ENCODE measurements around the gene POMT1.

The POMT1 gene

DNA sequence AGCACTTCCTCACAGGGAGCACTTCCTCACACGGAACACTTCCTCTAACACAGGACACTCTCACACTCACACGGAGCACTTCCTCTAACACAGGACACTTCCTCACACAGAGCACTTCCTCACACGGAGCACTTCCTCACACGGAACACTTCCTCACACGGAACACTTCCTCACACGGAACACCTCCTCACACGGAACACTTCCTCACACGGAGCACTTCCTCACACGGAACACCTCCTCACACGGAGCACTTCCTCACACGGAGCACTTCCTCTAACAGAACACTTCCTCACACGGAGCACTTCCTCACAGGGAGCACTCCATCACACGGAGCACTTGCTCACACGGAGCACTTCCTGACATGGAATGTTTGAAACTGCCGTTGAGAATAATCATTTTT lies 13.4 kb downstream of the POMT1 start:
- Histone ChIP-seq H3K27me3 (ENCODE audit: control insufficient read depth, insufficient read depth, low read length) (no peaks in the 10 kb centered on the region), H3K4me1 (no peaks in the 10 kb centered on the region), H3K4me3 (ENCODE audit: low read depth, low read length) (no peak overlapping the region), H3K4me2 (ENCODE audit: low read length) (no peak overlapping the region), H2AFZ (no peak overlapping the region), H3K79me2 (no peaks in the 10 kb centered on the region), H3K9me3 (ENCODE audit: control insufficient read depth, low read length) (no peaks in the 10 kb centered on the region), H3K36me3 (ENCODE audit: control insufficient read depth, insufficient read depth, low read length) (no peaks in the 10 kb centered on the region), H3K27ac (no peak overlapping the region), H3K9ac (no peak overlapping the region)
- TF ChIP-seq, protein P1, sequence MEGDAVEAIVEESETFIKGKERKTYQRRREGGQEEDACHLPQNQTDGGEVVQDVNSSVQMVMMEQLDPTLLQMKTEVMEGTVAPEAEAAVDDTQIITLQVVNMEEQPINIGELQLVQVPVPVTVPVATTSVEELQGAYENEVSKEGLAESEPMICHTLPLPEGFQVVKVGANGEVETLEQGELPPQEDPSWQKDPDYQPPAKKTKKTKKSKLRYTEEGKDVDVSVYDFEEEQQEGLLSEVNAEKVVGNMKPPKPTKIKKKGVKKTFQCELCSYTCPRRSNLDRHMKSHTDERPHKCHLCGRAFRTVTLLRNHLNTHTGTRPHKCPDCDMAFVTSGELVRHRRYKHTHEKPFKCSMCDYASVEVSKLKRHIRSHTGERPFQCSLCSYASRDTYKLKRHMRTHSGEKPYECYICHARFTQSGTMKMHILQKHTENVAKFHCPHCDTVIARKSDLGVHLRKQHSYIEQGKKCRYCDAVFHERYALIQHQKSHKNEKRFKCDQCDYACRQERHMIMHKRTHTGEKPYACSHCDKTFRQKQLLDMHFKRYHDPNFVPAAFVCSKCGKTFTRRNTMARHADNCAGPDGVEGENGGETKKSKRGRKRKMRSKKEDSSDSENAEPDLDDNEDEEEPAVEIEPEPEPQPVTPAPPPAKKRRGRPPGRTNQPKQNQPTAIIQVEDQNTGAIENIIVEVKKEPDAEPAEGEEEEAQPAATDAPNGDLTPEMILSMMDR (IDR thresholded peaks at IDR 0.05) = no peak

DNA sequence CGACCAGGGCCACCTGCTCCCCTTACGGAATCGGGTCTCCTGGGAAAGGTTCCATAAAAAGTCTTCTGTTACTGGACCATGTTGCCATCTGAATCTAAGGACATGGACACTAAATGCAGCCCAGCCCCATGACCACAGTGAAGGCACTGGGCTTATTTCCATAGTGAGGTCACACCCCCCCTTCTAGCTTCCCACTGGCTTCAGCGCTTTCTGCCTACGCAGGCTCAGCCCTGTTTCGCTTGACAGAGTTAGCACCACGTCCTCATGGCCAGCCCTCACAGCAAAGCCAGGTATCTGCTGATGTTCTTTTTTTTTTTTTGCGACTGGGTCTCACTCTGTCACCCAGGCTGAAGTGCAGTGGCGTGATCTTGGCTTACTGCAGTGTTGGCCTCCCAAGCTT lies 14.2 kb downstream of the POMT1 start:
- Histone ChIP-seq H3K9ac (no peak overlapping the region), H3K4me2 (ENCODE audit: low read length) (no peak overlapping the region), H2AFZ (no peak overlapping the region), H3K4me3 (ENCODE audit: low read depth, low read length) (no peak overlapping the region), H3K36me3 (ENCODE audit: control insufficient read depth, insufficient read depth, low read length) (no peaks in the 10 kb centered on the region), H3K9me3 (ENCODE audit: control insufficient read depth, low read length) (no peaks in the 10 kb centered on the region), H3K27me3 (ENCODE audit: control insufficient read depth, insufficient read depth, low read length) (no peaks in the 10 kb centered on the region), H3K79me2 (no peaks in the 10 kb centered on the region), H3K27ac (no peak overlapping the region), H3K4me1 (no peaks in the 10 kb centered on the region)
- TF ChIP-seq, protein P1 (IDR thresholded peaks at IDR 0.05) = no peak

DNA sequence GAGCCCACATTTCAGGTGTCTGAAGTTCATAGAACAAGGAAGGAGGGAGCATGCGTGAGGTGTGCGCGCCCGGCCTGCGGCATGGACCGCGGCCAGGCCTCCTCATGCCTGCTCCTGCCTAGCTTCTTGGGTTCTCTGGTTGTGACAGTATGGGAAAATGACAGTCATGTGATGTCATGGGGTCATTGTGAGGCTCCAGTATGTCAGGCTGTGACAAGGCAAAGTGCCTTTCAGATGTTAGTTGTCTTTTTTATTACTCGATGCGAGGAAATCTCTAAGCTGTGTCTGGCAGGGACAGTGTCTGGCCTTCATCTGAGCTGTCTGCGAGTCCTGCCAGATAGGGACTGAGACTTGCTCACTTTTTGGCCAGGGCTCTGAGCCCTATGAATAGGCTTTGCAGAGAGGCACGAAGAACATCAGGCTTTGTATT lies 15.1 kb downstream of the POMT1 start:
- H3K36me3 ChIP-seq (ENCODE audit: control insufficient read depth, insufficient read depth, low read length) = no peaks in the 10 kb centered on the region
- H3K4me1 ChIP-seq = no peaks in the 10 kb centered on the region

DNA sequence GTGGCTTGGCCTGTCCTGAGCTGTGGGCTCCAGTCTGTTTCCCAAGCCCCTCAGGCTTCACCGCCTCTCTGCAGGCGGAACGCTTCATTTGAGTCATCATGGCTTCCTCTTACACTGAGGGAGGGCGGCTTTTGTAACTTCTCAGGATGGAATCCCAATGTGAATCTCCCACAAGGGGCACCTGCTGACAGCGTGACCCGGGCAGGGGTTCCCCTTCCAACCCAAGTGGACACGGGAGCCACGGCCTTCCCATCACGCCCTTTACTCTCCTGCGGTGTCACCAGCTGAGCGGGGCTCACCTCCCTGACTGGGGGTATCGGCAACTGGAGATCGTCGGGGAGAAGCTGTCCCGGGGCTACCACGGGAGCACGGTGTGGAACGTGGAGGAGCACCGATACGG lies 15.8 kb downstream of the POMT1 start:
- Histone ChIP-seq H2AFZ (no peak overlapping the region), H3K4me3 (ENCODE audit: low read depth, low read length) (no peak overlapping the region), H3K4me1 (no peaks in the 10 kb centered on the region), H3K27ac (no peak overlapping the region), H3K9ac (no peak overlapping the region), H3K36me3 (ENCODE audit: control insufficient read depth, insufficient read depth, low read length) (no peaks in the 10 kb centered on the region), H3K27me3 (ENCODE audit: control insufficient read depth, insufficient read depth, low read length) (no peaks in the 10 kb centered on the region), H3K79me2 (no peaks in the 10 kb centered on the region), H3K9me3 (ENCODE audit: control insufficient read depth, low read length) (no peaks in the 10 kb centered on the region), H3K4me2 (ENCODE audit: low read length) (no peak overlapping the region)
- TF ChIP-seq, protein P1 (IDR thresholded peaks at IDR 0.05) = no peak

More for the DNA sequence above, 15.1 kb downstream of the POMT1 start:
- Histone ChIP-seq H3K79me2 (no peaks in the 10 kb centered on the region), H3K27ac (no peak overlapping the region), H3K9ac (no peak overlapping the region), H3K4me3 (ENCODE audit: low read depth, low read length) (no peak overlapping the region), H3K9me3 (ENCODE audit: control insufficient read depth, low read length) (no peaks in the 10 kb centered on the region), H3K4me2 (ENCODE audit: low read length) (no peak overlapping the region), H2AFZ (no peak overlapping the region), H3K27me3 (ENCODE audit: control insufficient read depth, insufficient read depth, low read length) (no peaks in the 10 kb centered on the region)
- TF ChIP-seq, protein P1 (IDR thresholded peaks at IDR 0.05) = no peak

DNA sequence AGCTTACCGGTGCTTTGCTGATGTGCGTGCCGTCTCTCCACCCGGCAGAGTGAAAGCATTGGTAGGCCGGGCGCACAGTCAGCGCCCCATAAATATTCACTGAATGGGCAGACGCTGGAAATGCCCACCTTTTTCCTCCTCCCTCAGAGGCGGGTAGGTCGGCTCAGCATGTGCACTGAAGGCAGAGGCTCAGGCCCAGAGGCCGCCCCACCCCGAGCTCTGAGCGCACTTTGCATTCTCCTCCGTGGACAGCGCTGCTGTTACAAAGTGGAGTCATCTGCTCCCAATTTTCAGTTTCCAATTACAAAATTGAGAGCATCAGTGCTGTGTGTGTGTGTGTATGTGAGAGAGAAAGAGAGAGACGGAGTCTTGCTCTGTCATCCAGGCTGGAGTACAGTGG lies 17.8 kb downstream of the POMT1 start:
- TF ChIP-seq, protein P1 (IDR thresholded peaks at IDR 0.05) = no peak
- H3K36me3 ChIP-seq (ENCODE audit: control insufficient read depth, insufficient read depth, low read length) = no peaks in the 10 kb centered on the region
- H3K27ac ChIP-seq = no peak overlapping the region
- H3K4me1 ChIP-seq = no peaks in the 10 kb centered on the region
- no peaks in the 10 kb centered on the region for H3K9me3 ChIP-seq (ENCODE audit: control insufficient read depth, low read length)
- H3K79me2 ChIP-seq = no peaks in the 10 kb centered on the region
- H3K9ac ChIP-seq = no peak overlapping the region
- no peaks in the 10 kb centered on the region for H3K27me3 ChIP-seq (ENCODE audit: control insufficient read depth, insufficient read depth, low read length)
- H2AFZ ChIP-seq = no peak overlapping the region
- no peak overlapping the region for H3K4me3 ChIP-seq (ENCODE audit: low read depth, low read length)
- H3K4me2 ChIP-seq (ENCODE audit: low read length) = no peak overlapping the region

Data from parathyroid adenoma (tissue), 2 donors.